Activated T-cell treated with anti-CD3 and anti-CD28 coated beads for 4 hours (primary cell): ENCODE data around the gene RAB11FIP3.
A peak's percentile ranks its signal among the peaks of the same experiment; 100 is the strongest.

Source experiments
- DNase-seq: peaks from one replicate; pipeline ENCODE4 v3.0.0-alpha.2; 2020

RAB11FIP3 gene

DNA sequence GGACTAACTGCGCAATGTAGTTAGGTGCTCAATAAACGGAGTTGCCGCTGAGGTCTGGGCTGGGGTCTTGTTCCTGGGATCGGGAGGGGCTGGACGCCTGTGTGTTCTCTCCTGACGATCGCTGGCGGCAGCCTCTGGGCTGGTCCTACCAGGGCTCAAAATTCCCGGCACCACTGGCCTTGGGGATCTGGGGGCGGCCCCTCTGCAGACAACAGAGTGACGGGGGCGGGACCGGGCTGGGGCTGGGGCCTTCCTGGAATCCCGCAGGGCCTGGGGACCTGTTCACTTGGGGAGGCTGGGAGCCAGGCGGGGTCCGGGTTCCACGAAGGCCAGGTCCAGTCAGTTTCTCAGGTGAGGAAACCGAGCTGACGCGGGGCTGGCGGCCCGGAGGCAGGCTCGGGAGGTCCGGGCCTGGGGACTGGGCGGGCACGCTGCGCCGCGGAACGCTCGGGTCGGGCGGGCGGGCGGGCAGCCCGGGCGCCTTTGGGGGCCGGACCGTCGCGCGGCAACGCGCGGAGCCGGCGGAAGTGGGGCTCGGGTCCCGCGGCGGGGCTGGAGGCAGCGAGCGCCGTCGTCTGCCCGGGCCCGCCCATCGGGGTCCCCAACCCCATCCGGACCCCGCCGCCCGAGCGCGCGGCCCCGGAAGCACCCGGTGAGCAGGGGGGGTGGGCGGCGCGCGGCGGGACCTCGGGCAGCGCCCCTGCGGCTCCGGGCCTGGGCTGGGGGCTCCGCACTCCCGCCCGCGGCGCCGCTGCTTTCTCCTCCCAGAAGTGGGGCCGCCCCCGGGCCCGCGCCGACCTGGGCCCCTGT lies 144.2 kb downstream of the RAB11FIP3 start, which contains the start of gene PIGQ:
PIGQ (plus strand) TSS at position 524 of the 810 bp plus-strand sequence. CDS start 4,107 bp downstream, outside the sequence.
- DNase-seq: peak; percentile 42
